Lung microvascular endothelial cell (primary cell): ENCODE results near the gene CYP26C1. TPM values are rescaled to one million over a fixed set of nuclear protein-coding genes. Genes with fewer than 3 reads are reported as not detected.

ENCODE experiments used
- DNase-seq, 2 donors: peaks; one replicate each; pipeline versions ENCODE4 v3.0.0 to v3.0.0-alpha.2; 2010; ENCODE audit warnings: low read depth in 2 of 2
- total RNA-seq: library from RNA; depleted of rRNA; stranded (reverse); fragments of >200 nt; gene quantifications from 2 replicates; pipeline ENCODE4 v1.2.1, GENCODE V29; 2014

Gene CYP26C1
- total RNA-seq, 1 donor from 2014 or later, result 1.6 TPM

GRCh38 chr10:93110472-93111146 lies 50.0 kb downstream of the CYP26C1 start:
- DNase-seq, result no peak

DNA sequence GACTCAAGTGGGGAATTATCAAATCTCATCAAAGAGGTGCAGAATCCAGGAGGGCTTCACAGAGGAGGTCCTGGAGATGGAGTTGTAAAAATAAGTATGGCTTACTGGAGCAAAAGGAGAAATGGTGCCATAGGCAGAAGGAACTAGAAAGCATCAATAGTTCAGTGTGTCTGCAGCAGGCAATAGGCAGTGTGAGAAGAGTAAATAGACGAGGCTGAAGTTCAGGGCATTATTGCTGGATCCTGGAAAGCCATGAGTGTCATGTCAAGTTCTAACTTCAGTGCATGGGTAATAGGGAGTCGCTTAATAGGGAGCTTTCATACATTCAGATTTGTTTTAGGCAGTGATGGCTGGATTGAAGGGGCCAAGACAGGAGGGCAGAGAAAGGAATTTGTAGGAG lies 52.4 kb downstream of the CYP26C1 start:
- DNase-seq, result no peak

DNA sequence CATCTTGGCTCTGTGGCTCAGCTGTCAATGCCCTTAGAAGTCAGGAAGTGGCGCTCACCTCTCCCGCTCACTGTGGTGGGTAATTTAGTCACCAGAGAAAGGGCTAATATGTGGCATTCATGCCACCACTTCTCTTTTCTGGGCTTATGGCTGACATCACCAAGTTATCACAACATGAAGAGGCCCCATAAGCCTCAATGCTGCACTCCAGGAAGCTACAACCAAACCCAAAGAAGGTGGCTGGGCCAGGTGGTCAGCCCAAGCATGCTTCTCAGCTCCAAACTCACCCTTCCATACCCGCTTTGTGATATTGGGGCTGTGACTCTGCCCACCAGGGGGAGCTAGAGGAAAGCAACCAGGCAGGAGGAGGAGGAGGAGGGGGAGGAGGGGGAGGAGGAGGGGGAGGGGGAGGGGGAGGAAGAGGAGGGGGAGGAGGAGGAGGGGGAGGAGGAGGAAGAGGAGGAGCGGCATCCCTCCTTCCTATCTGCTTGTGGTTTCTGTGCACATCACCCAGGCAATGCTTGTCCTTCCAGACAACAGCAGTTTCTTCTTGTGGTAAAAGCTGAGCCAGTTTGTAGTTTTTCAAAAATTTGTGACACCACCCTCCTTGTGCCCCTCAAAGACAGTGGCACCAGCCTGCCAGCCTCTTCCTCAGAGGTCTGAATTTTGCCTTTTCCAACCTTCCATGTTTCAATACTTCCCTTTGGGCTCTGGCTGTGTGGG lies 55.2 kb downstream of the CYP26C1 start:
- DNase-seq, result peak; percentile 58 to 79

Other genes starting within 250 kb of the CYP26C1 start
- gene EXOC6, start 212.3 kb upstream of the CYP26C1 start, total RNA-seq, result 201 and 390 TPM in 2 replicates
- 0.44 and 1.6 TPM in 2 replicates for gene CYP26A1, start 13.1 kb downstream of the CYP26C1 start, total RNA-seq